Measurements from ENCODE around the gene RIMKLA. TPM values are rescaled to one million over a fixed set of nuclear protein-coding genes. Genes with fewer than 3 reads are reported as not detected.

The RIMKLA gene
- total and polyA plus RNA-seq, 2 of the 13 experiments (the other 11 are each of a cell fraction or from before 2014, with no cell fraction given): 2.5 to 3.8 TPM

- TF ChIP-seq ZNF430 (CRISPR knock-in tag; IDR thresholded peaks at IDR 0.05): no peak; the same call in none of the 2 replicates
- 0 out of 2 replicates have a peak, but pooled peaks have one; percentile 53 for TF ChIP-seq ZBTB34 (CRISPR knock-in tag; IDR thresholded peaks at IDR 0.05)
- no peak for TF ChIP-seq HOXA7 (CRISPR knock-in tag; IDR thresholded peaks at IDR 0.05)
- TF ChIP-seq FOXA1 (IDR thresholded peaks at IDR 0.05): no peak
- peak; percentile 43; the same call in 1 of the 2 replicates for TF ChIP-seq FOXA1 (CRISPR knock-in tag; IDR thresholded peaks at IDR 0.05)
- TF ChIP-seq PAWR (CRISPR knock-in tag; IDR thresholded peaks at IDR 0.05; ENCODE audit: borderline replicate concordance): peak; percentile 85; the same call in 1 of the 2 replicates
- no peak; the same call in 1 of the 2 replicates for TF ChIP-seq NFKBIZ (CRISPR knock-in tag; IDR thresholded peaks at IDR 0.05)
- no peak for TF ChIP-seq DDIT3 (CRISPR knock-in tag; IDR thresholded peaks at IDR 0.05)
- TF ChIP-seq ZNF7 (CRISPR knock-in tag; IDR thresholded peaks at IDR 0.05): no peak
- no peak; the same call in 1 of the 2 replicates for TF ChIP-seq FIP1L1 (IDR thresholded peaks at IDR 0.05; ENCODE audit: borderline replicate concordance, insufficient read depth, low read depth, low read length)
- no peak for TF ChIP-seq ZNF737 (CRISPR knock-in tag; IDR thresholded peaks at IDR 0.05; ENCODE audit: borderline replicate concordance)
- TF ChIP-seq CENPT (CRISPR knock-in tag; IDR thresholded peaks at IDR 0.05; ENCODE audit: low read depth): no peak; the same call in 1 of the 2 replicates
- TF ChIP-seq HNRNPLL (IDR thresholded peaks at IDR 0.05; ENCODE audit: low read depth, low read length, poor library complexity, severe bottlenecking): peak; percentile 98
- 0 out of 2 replicates have a peak, but pooled peaks have one; percentile 25 for TF ChIP-seq GFI1 (CRISPR knock-in tag; IDR thresholded peaks at IDR 0.05; ENCODE audit: borderline replicate concordance)
- no peak; the same call in none of the 2 replicates for TF ChIP-seq ZNF891 (CRISPR knock-in tag; IDR thresholded peaks at IDR 0.05)
- peak; percentile 41; the same call in 1 of the 2 replicates for TF ChIP-seq ZBTB26 (CRISPR knock-in tag; IDR thresholded peaks at IDR 0.05; ENCODE audit: borderline replicate concordance)
- no peak; the same call in 1 of the 2 replicates for TF ChIP-seq SIX1 (CRISPR knock-in tag; IDR thresholded peaks at IDR 0.05; ENCODE audit: borderline replicate concordance)
- peak; percentile 90 for TF ChIP-seq ZNF784 (CRISPR knock-in tag; IDR thresholded peaks at IDR 0.05; ENCODE audit: borderline replicate concordance)
- peak; percentile 90 for TF ChIP-seq ARID4A (CRISPR knock-in tag; IDR thresholded peaks at IDR 0.05; ENCODE audit: borderline replicate concordance)
- no peak; the same call in 1 of the 2 replicates for TF ChIP-seq ZSCAN25 (CRISPR knock-in tag; IDR thresholded peaks at IDR 0.05)
These were observed 75.6 kb downstream of the RIMKLA start, which contains the start of the genes PPCS and ZMYND12 (continued) for GRCh38 chr1:42456010-42456753.

All from HepG2 (cell line).